ENCODE results near the gene SLC39A10. TPM values are rescaled to one million over a fixed set of nuclear protein-coding genes. Genes with fewer than 3 reads are reported as not detected.

Gene SLC39A10
- total RNA-seq, 1 donor from 2014 or later = 29.4 TPM

- Histone ChIP-seq H3K4me1 (no peaks in the 10 kb centered on the region), H3K9me3 (no peaks in the 10 kb centered on the region), H3K27me3 (no peaks in the 10 kb centered on the region), H3K4me3 (no peak overlapping the region), H3K27ac (no peak overlapping the region), H3K36me3 (peaks cover 6% of the 10 kb centered on the region)
- TF ChIP-seq CTCF (IDR thresholded peaks at IDR 0.05) = no peak
- intact Hi-C loops (cut with DNase I) = no loop called here
- DNase-seq (no peak), ATAC-seq (no peak)
These were observed 18.9 kb downstream of the SLC39A10 start for GRCh38 chr2:195675783-195676427.

- ATAC-seq = no peak
- intact Hi-C loops (cut with DNase I) = no loop called here
These were observed 20.3 kb downstream of the SLC39A10 start for GRCh38 chr2:195677290-195677689.

GRCh38 chr2:195677884-195678283 is 20.9 kb downstream of the SLC39A10 start:
- TF ChIP-seq CTCF (IDR thresholded peaks at IDR 0.05) = no peak
- intact Hi-C loops (cut with DNase I) = no loop called here
- ATAC-seq = no peak

More at GRCh38 chr2:195677290-195677689, 20.3 kb downstream of the SLC39A10 start:
- TF ChIP-seq CTCF (IDR thresholded peaks at IDR 0.05) = no peak
- Histone ChIP-seq H3K9me3 (no peaks in the 10 kb centered on the region), H3K4me1 (no peaks in the 10 kb centered on the region), H3K27ac (no peak overlapping the region), H3K27me3 (no peaks in the 10 kb centered on the region), H3K4me3 (no peak overlapping the region), H3K36me3 (peaks cover 10% of the 10 kb centered on the region)
- DNase-seq = no peak

GRCh38 chr2:195682077-195682476 is 25.1 kb downstream of the SLC39A10 start:
- Histone ChIP-seq H3K4me3 (no peak overlapping the region), H3K36me3 (peaks cover 10% of the 10 kb centered on the region), H3K9me3 (no peaks in the 10 kb centered on the region), H3K27me3 (no peaks in the 10 kb centered on the region), H3K27ac (no peak overlapping the region), H3K4me1 (no peaks in the 10 kb centered on the region)
- no peak for ATAC-seq
- intact Hi-C loops (cut with DNase I) = no loop called here
- DNase-seq = no peak
- no peak for TF ChIP-seq CTCF (IDR thresholded peaks at IDR 0.05)

More at GRCh38 chr2:195677884-195678283, 20.9 kb downstream of the SLC39A10 start:
- no peak for DNase-seq
- H3K27me3 ChIP-seq = no peaks in the 10 kb centered on the region
- H3K27ac ChIP-seq = no peak overlapping the region
- no peak overlapping the region for H3K4me3 ChIP-seq
- peaks cover 10% of the 10 kb centered on the region for H3K36me3 ChIP-seq
- H3K4me1 ChIP-seq = no peaks in the 10 kb centered on the region
- H3K9me3 ChIP-seq = no peaks in the 10 kb centered on the region

GRCh38 chr2:195683174-195683573 is 26.1 kb downstream of the SLC39A10 start:
- no peak for ATAC-seq
- no peak for TF ChIP-seq CTCF (IDR thresholded peaks at IDR 0.05)
- Histone ChIP-seq H3K4me3 (no peak overlapping the region), H3K36me3 (peaks cover 10% of the 10 kb centered on the region), H3K27ac (no peak overlapping the region), H3K27me3 (no peaks in the 10 kb centered on the region), H3K9me3 (no peaks in the 10 kb centered on the region), H3K4me1 (no peaks in the 10 kb centered on the region)
- DNase-seq = no peak
- intact Hi-C loops (cut with DNase I) = no loop called here

GRCh38 chr2:195686564-195686963 is 29.5 kb downstream of the SLC39A10 start:
- Histone ChIP-seq H3K4me1 (no peaks in the 10 kb centered on the region), H3K9me3 (no peaks in the 10 kb centered on the region), H3K27me3 (no peaks in the 10 kb centered on the region), H3K27ac (no peak overlapping the region), H3K36me3 (no peaks in the 10 kb centered on the region), H3K4me3 (no peak overlapping the region)
- TF ChIP-seq CTCF (IDR thresholded peaks at IDR 0.05) = no peak
- DNase-seq (no peak), ATAC-seq (no peak)
- intact Hi-C loops (cut with DNase I) = no loop called here
